ENCODE measurements around the gene AXDND1. TPM values are rescaled to one million over a fixed set of nuclear protein-coding genes. Genes with fewer than 3 reads are reported as not detected.

AXDND1 gene
- total RNA-seq, 1 experiment from 2014 or later, result 0.15 TPM

GRCh38 chr1:179591592-179592580 lies 226.1 kb downstream of the AXDND1 start, which contains the start of gene TDRD5:
TSS of gene TDRD5 (plus strand) at chr1:179591832. CDS start at chr1:179592616, 784 bp downstream.
- Histone ChIP-seq H3K9me3 (ENCODE audit: low read length) (no peaks in the 10 kb centered on the region), H3K27me3 (ENCODE audit: low read length) (no peaks in the 10 kb centered on the region), H3K9me2 (replicated peaks; ENCODE audit: insufficient read depth, low read length) (no peaks in the 10 kb centered on the region), H4K20me1 (ENCODE audit: insufficient read depth, low read depth, low read length) (no peaks in the 10 kb centered on the region), H3K27ac (ENCODE audit: low read length) (no peak within 1 kb of the TSS), H3K4me2 (ENCODE audit: low read depth, low read length, poor library complexity, severe bottlenecking) (no peak within 1 kb of the TSS), H3K9ac (ENCODE audit: low read length) (no peak within 1 kb of the TSS), H2AFZ (ENCODE audit: low read length) (no peak within 1 kb of the TSS), H3K4me1 (ENCODE audit: low read length) (no peaks in the 10 kb centered on the region), H3K79me2 (ENCODE audit: low read length) (no peaks in the 10 kb centered on the region), H3K4me3 (ENCODE audit: low read length) (no peak within 1 kb of the TSS), H3K36me3 (ENCODE audit: insufficient read depth, low read length) (no peaks in the 10 kb centered on the region)
- DNase-seq, result no peak

GRCh38 chr1:179598631-179599030 lies 232.9 kb downstream of the AXDND1 start:
- H3K9me2 ChIP-seq (replicated peaks; ENCODE audit: insufficient read depth, low read length), result no peaks in the 10 kb centered on the region
- no peak overlapping the region for H2AFZ ChIP-seq (ENCODE audit: low read length)
- peak; percentile 45 for DNase-seq
- no peak overlapping the region for H3K9ac ChIP-seq (ENCODE audit: low read length)
- no peaks in the 10 kb centered on the region for H3K4me1 ChIP-seq (ENCODE audit: low read length)
- no peaks in the 10 kb centered on the region for H3K9me3 ChIP-seq (ENCODE audit: low read length)
- H4K20me1 ChIP-seq (ENCODE audit: insufficient read depth, low read depth, low read length), result no peaks in the 10 kb centered on the region
- no peak overlapping the region for H3K4me3 ChIP-seq (ENCODE audit: low read length)
- H3K36me3 ChIP-seq (ENCODE audit: insufficient read depth, low read length), result no peaks in the 10 kb centered on the region
- no peaks in the 10 kb centered on the region for H3K27me3 ChIP-seq (ENCODE audit: low read length)
- H3K79me2 ChIP-seq (ENCODE audit: low read length), result no peaks in the 10 kb centered on the region
- no peak overlapping the region for H3K27ac ChIP-seq (ENCODE audit: low read length)
- no peak overlapping the region for H3K4me2 ChIP-seq (ENCODE audit: low read depth, low read length, poor library complexity, severe bottlenecking)

DNA sequence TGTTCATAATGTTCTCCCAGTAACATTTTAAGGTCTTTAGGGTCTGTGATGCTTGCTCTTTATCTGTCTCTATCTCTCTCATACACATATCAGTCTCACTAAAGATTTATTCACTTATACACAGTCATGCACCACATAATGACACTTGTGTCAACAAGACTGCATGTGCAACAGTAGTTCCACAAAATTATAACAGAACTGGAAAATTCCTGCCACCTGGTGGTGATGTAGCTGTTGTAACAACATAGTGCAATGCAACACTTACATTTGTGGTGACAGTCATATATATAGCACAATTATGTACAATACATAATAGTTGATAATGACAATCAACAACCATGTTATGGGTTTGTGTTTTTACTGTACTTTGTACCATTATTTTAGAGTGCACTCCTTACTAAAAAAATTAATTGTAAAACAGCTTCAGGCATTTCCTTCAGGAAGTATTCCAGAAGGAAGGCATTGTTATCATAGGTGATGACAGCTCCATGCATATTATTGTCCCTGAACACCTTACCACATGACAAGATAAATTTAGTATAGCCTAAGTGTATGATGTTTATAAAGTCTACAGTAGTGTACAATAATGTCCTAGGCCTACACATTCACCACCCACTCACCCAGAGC lies 234.0 kb downstream of the AXDND1 start:
- Histone ChIP-seq H3K4me2 (ENCODE audit: low read depth, low read length, poor library complexity, severe bottlenecking) (no peak overlapping the region), H2AFZ (ENCODE audit: low read length) (no peak overlapping the region), H3K36me3 (ENCODE audit: insufficient read depth, low read length) (no peaks in the 10 kb centered on the region), H3K79me2 (ENCODE audit: low read length) (no peaks in the 10 kb centered on the region), H3K9ac (ENCODE audit: low read length) (no peak overlapping the region), H3K9me3 (ENCODE audit: low read length) (no peaks in the 10 kb centered on the region), H3K27ac (ENCODE audit: low read length) (no peak overlapping the region), H4K20me1 (ENCODE audit: insufficient read depth, low read depth, low read length) (no peaks in the 10 kb centered on the region), H3K4me1 (ENCODE audit: low read length) (no peaks in the 10 kb centered on the region), H3K27me3 (ENCODE audit: low read length) (no peaks in the 10 kb centered on the region), H3K4me3 (ENCODE audit: low read length) (no peak overlapping the region), H3K9me2 (replicated peaks; ENCODE audit: insufficient read depth, low read length) (no peaks in the 10 kb centered on the region)
- peak; percentile 74 for DNase-seq

- DNase-seq, result no peak
- no peaks in the 10 kb centered on the region for H3K9me3 ChIP-seq (ENCODE audit: low read length)
- no peaks in the 10 kb centered on the region for H3K79me2 ChIP-seq (ENCODE audit: low read length)
- no peaks in the 10 kb centered on the region for H4K20me1 ChIP-seq (ENCODE audit: insufficient read depth, low read depth, low read length)
- no peaks in the 10 kb centered on the region for H3K4me1 ChIP-seq (ENCODE audit: low read length)
- no peaks in the 10 kb centered on the region for H3K9me2 ChIP-seq (replicated peaks; ENCODE audit: insufficient read depth, low read length)
- H3K9ac ChIP-seq (ENCODE audit: low read length), result no peak overlapping the region
- no peaks in the 10 kb centered on the region for H3K27me3 ChIP-seq (ENCODE audit: low read length)
- no peak overlapping the region for H3K4me3 ChIP-seq (ENCODE audit: low read length)
- no peak overlapping the region for H2AFZ ChIP-seq (ENCODE audit: low read length)
- no peak overlapping the region for H3K27ac ChIP-seq (ENCODE audit: low read length)
- no peak overlapping the region for H3K4me2 ChIP-seq (ENCODE audit: low read depth, low read length, poor library complexity, severe bottlenecking)
- no peaks in the 10 kb centered on the region for H3K36me3 ChIP-seq (ENCODE audit: insufficient read depth, low read length)
These were observed 235.3 kb downstream of the AXDND1 start for GRCh38 chr1:179601093-179601492.

Small RNA genes within 50 kb of the gene (small RNA-seq; reads per million reads assigned to genes)
- not detected for gene MEF2AP1
- 0.20 reads per million for gene RNU5F-2P

Other genes starting within 250 kb of the AXDND1 start
- 11.3 and 14.3 TPM in 2 replicates for gene ABL2, start 136.3 kb upstream of the AXDND1 start, total RNA-seq (2014; rRNA removed; shearing (Covaris generic); ENCODE audit: low replicate concordance)
- gene SOAT1, start 72.2 kb upstream of the AXDND1 start, total RNA-seq (2014; rRNA removed; shearing (Covaris generic); ENCODE audit: low replicate concordance), result 8.2 and 18.9 TPM in 2 replicates
- gene NPHS2, start 210.0 kb downstream of the AXDND1 start, total RNA-seq (2014; rRNA removed; shearing (Covaris generic); ENCODE audit: low replicate concordance), result not detected in 2 replicates
- not detected in 2 replicates for gene TDRD5, start 225.9 kb downstream of the AXDND1 start, total RNA-seq (2014; rRNA removed; shearing (Covaris generic); ENCODE audit: low replicate concordance)